K562 (cell line): ENCODE data around the gene PIK3R1. TPM values are rescaled to one million over a fixed set of nuclear protein-coding genes. Genes with fewer than 3 reads are reported as not detected.

ENCODE experiments used
- ATAC-seq: fragments of 200-7000 bp; cut with Tn5 transposase; 3 replicates; pipeline ENCODE4 v1.9.1; 2020; ENCODE audit warnings: moderate library complexity
- BruUV-seq: library from RNA; stranded (reverse); fragments of 400-500 nt; replicated peaks from 2 replicates; lab custom pipeline; 2021; lab: Mats Ljungman, UMichigan
- CTCF ChIA-PET: fragments of 300-600 bp; formaldehyde crosslinking; extraction: SDS; loops from one replicate; lab custom pipeline; 2021; ENCODE audit warnings: low intra/inter-chr PET ratio; lab: Yijun Ruan, JAX
- POLR2A ChIA-PET: fragments of 300-600, 350-650 bp; sonication (Branson Sonifier 250); formaldehyde crosslinking; extraction: SDS; loops from one replicate; lab custom pipeline; 2021; ENCODE audit warnings: antibody characterized with exemption, inconsistent platforms; lab: Yijun Ruan, JAX
- DNase-seq, 4 experiments: peaks; one replicate each; pipeline versions ENCODE4 v3.0.0 to v3.0.0-alpha.2; 2011 to 2018; ENCODE audit warnings: low spot score in 3 of 4, mixed read lengths in 3 of 4; ENCODE audit errors: extremely low read depth in 1 of 4
- FAIRE-seq: peaks from 2 replicates; lab custom pipeline; 2011; peaks lifted over from hg19 to GRCh38; lab: Jason Lieb, UNC
- H2AFZ ChIP-seq: 2 replicates; pipeline ENCODE4 v1.6.0; 2011; ENCODE audit warnings: low read depth, low read length, control low read depth, inconsistent platforms
- H3K27ac ChIP-seq: fragments of 200-600 bp; 3 replicates; pipeline ENCODE4 v1.8.0; 2011; ENCODE audit warnings: low read depth, mild to moderate bottlenecking, control low read depth, inconsistent platforms, low read length, moderate library complexity, mixed read lengths; ENCODE audit errors: extremely low read depth
- H3K27me3 ChIP-seq, 2 experiments: fragments of 300-600 bp in 1 of 2; 2 replicates in 1 of 2; 3 replicates in 1 of 2; pipeline versions ENCODE4 v1.6.0 to v1.8.0; 2011; ENCODE audit warnings: inconsistent platforms in 2 of 2, low read length in 2 of 2, mild to moderate bottlenecking in 1 of 2, mixed read lengths in 1 of 2, moderate library complexity in 1 of 2; ENCODE audit not compliant: control insufficient read depth in 2 of 2, insufficient read depth in 2 of 2
- H3K36me3 ChIP-seq: fragments of 300-600 bp; 3 replicates; pipeline ENCODE4 v1.8.0; 2011; ENCODE audit warnings: mild to moderate bottlenecking, low read length, inconsistent platforms; ENCODE audit not compliant: control insufficient read depth, insufficient read depth
- H3K4me1 ChIP-seq, 2 experiments: fragments of 200-600 bp in 1 of 2; replicated peaks in 1 of 2; 2 replicates in 1 of 2; 3 replicates in 1 of 2; pipeline versions ENCODE4 v1.5.1 to v1.8.0; 2011; ENCODE audit warnings: inconsistent platforms in 2 of 2, low read length in 2 of 2, mild to moderate bottlenecking in 1 of 2, mixed read lengths in 1 of 2, moderate library complexity in 1 of 2; ENCODE audit not compliant: control insufficient read depth in 2 of 2, insufficient read depth in 2 of 2
- H3K4me2 ChIP-seq: 2 replicates; pipeline ENCODE4 v1.6.1; 2011; ENCODE audit warnings: low read length, control low read depth, inconsistent platforms, mixed read lengths; ENCODE audit not compliant: insufficient read depth
- H3K4me3 ChIP-seq: fragments of 200-600 bp; sonication (generic), shearing (Covaris generic); 2 replicates; pipeline ENCODE4 v1.5.1; 2016; ENCODE audit warnings: control low read depth, inconsistent platforms
- H3K79me2 ChIP-seq: fragments of 200-600 bp; 3 replicates; pipeline ENCODE4 v1.8.0; 2011; ENCODE audit warnings: low read length, inconsistent platforms; ENCODE audit not compliant: control insufficient read depth, insufficient read depth
- H3K9ac ChIP-seq, 2 experiments: 2 replicates each; pipeline versions ENCODE4 v1.6.0 to v1.6.1; 2011; ENCODE audit warnings: low read depth in 2 of 2, low read length in 2 of 2, control low read depth in 1 of 2, inconsistent platforms in 1 of 2, mild to moderate bottlenecking in 1 of 2, mixed read lengths in 1 of 2; ENCODE audit not compliant: insufficient read depth in 1 of 2
- H3K9me1 ChIP-seq: one replicate; pipeline ENCODE4 v1.6.0; 2011; ENCODE audit warnings: inconsistent platforms, mild to moderate bottlenecking, low read length, moderate library complexity; ENCODE audit not compliant: control insufficient read depth, insufficient read depth
- H3K9me3 ChIP-seq: replicated peaks from 2 replicates; pipeline ENCODE4 v1.5.1; 2011; ENCODE audit warnings: low read depth, low read length, inconsistent platforms; ENCODE audit not compliant: control insufficient read depth, insufficient read depth
- H4K20me1 ChIP-seq: replicated peaks from 2 replicates; pipeline ENCODE4 v1.6.1; 2011; ENCODE audit warnings: low read length, inconsistent platforms, mixed read lengths; ENCODE audit not compliant: control insufficient read depth, insufficient read depth
- ARID1B ChIP-seq: fragments of 450-650 bp; IDR thresholded peaks from 2 replicates; pipeline ENCODE4 v1.6.1; 2016; ENCODE audit warnings: antibody characterized with exemption, mild to moderate bottlenecking, inconsistent platforms
- BRD9 ChIP-seq: fragments of 450-650 bp; IDR thresholded peaks from 2 replicates; pipeline ENCODE4 v1.6.1; 2018; ENCODE audit warnings: low read depth; ENCODE audit not compliant: partially characterized antibody
- CBFA2T3 ChIP-seq: fragments of 450-650 bp; IDR thresholded peaks from 2 replicates; pipeline ENCODE4 v1.6.1; 2017
- HMBOX1 ChIP-seq: sonication (generic); IDR thresholded peaks from 2 replicates; pipeline ENCODE4 v1.6.1; 2016
- JUN ChIP-seq, 2 experiments: sonication (generic) in 1 of 2; formaldehyde crosslinking in 1 of 2; IDR thresholded peaks; 2 replicates each; pipeline versions ENCODE4 v1.6.1 to v1.8.0; 2012 to 2022; ENCODE audit warnings: borderline replicate concordance in 2 of 2, mild to moderate bottlenecking in 2 of 2, improper control_type of control experiment in 1 of 2, low read depth in 1 of 2, low read length in 1 of 2, missing genetic modification reagents in 1 of 2
- KAT7 ChIP-seq: sonication (generic); formaldehyde crosslinking; IDR thresholded peaks from 2 replicates; pipeline ENCODE4 v1.8.0; 2022; ENCODE audit warnings: missing genetic modification reagents, mild to moderate bottlenecking, borderline replicate concordance
- KDM5B ChIP-seq: fragments of 200-600 bp; sonication (generic); IDR thresholded peaks from 2 replicates; pipeline ENCODE4 v1.6.1; 2012; ENCODE audit warnings: low read depth, mild to moderate bottlenecking, moderate library complexity, low read length, control low read depth, inconsistent platforms; ENCODE audit not compliant: insufficient replicate concordance
- L3MBTL2 ChIP-seq: fragments of 450-650 bp; IDR thresholded peaks from 2 replicates; pipeline ENCODE4 v1.6.1; 2016; ENCODE audit warnings: mild to moderate bottlenecking, moderate library complexity
- MCM7 ChIP-seq, 2 experiments: fragments of 450-650 bp; IDR thresholded peaks; 2 replicates each; pipeline ENCODE4 v1.6.1; 2016 to 2018
- NKRF ChIP-seq: fragments of 450-650 bp; IDR thresholded peaks from 2 replicates; pipeline ENCODE4 v1.6.1; 2016; ENCODE audit warnings: borderline replicate concordance
- PPARD ChIP-seq: fragments of 250-450 bp; sonication (Bioruptor Pico); IDR thresholded peaks from 2 replicates; pipeline ENCODE4 v1.8.0; 2022; ENCODE audit warnings: inconsistent platforms, mild to moderate bottlenecking, moderate library complexity
- SETDB1 ChIP-seq: IDR thresholded peaks from one replicate; pipeline ENCODE4 v1.6.1; 2012; ENCODE audit warnings: low read length, control low read depth, inconsistent platforms
- SUPT5H ChIP-seq: fragments of 450-650 bp; IDR thresholded peaks from 2 replicates; pipeline ENCODE4 v1.6.1; 2016
- TCFL5 ChIP-seq: fragments of 250-450 bp; sonication (Bioruptor Pico); conservative IDR thresholded peaks from 2 replicates; pipeline ENCODE4 v1.6.1; 2021; ENCODE audit warnings: mild to moderate bottlenecking, moderate library complexity, matching md5 sums
- ZBTB17 ChIP-seq: fragments of 450-650 bp; formaldehyde crosslinking; IDR thresholded peaks from 2 replicates; pipeline ENCODE4 v1.4.0; 2020; ENCODE audit warnings: mild to moderate bottlenecking
- ZNF444 ChIP-seq: fragments of 250-450 bp; sonication (Bioruptor Pico); IDR thresholded peaks from 2 replicates; pipeline ENCODE4 v1.4.0; 2020; ENCODE audit warnings: mild to moderate bottlenecking, moderate library complexity
- ZNF766 ChIP-seq: fragments of 200-800 bp; sonication (Bioruptor generic); conservative IDR thresholded peaks from 2 replicates; pipeline ENCODE4 v1.6.1; 2016; ENCODE audit warnings: missing genetic modification characterization, missing compliant biosample characterization
- WGBS: fragments of 100-300 bp; shearing (Covaris generic); methylation state at CpG from one replicate; pipeline ENCODE4 v1.1.6; 2016; ENCODE audit warnings: low coverage, mixed read lengths; ENCODE audit not compliant: insufficient coverage; ENCODE audit errors: missing lambda C conversion rate; 5-methylcytosine and 5-hydroxymethylcytosine counted together
- in situ Hi-C: fragments of 300-500 bp; cut with MboI; formaldehyde crosslinking; loops from 4 replicates; pipeline ENCODE4 v1.15.0; 2018; ENCODE audit warnings: inconsistent platforms, mixed read lengths
- intact Hi-C: fragments of 100-400 bp; cut with micrococcal nuclease; formaldehyde crosslinking; loops from 2 replicates; pipeline ENCODE4 v1.14.2; 2022
- polyA plus RNA-seq, 8 experiments: library from polyadenylated mRNA; depleted of rRNA in 4 of 8; stranded (reverse) in 5 of 8; unstranded in 3 of 8; fragments of >200 nt; fragmentation: Nextera tagmentation in 2 of 8; fragmentation: Illumina TruSeq in 1 of 8; extraction: Ambion mirVana in 2 of 8; extraction: Trizol in 1 of 8; gene quantifications; 2 replicates each; pipeline versions ENCODE4 v1.2.1 to v1.2.3, GENCODE V29; 2011 to 2014; ENCODE audit warnings: inconsistent platforms in 1 of 8, missing spikeins in 1 of 8
- total RNA-seq, 7 experiments: library from RNA; depleted of rRNA in 6 of 7; stranded (reverse); fragments of >200 nt in 6 of 7; fragmentation: Illumina TruSeq in 2 of 7; extraction: Trizol in 2 of 7; gene quantifications; 2 replicates each; pipeline versions ENCODE4 v1.2.1 to v1.2.3, GENCODE V29; 2011 to 2021; ENCODE audit warnings: low replicate concordance in 1 of 7
- TF ChIP-seq, protein P1 (sequence below): fragments of 250-450 bp; sonication (Bioruptor Pico); IDR thresholded peaks from 2 replicates; pipeline ENCODE4 v1.5.0; 2022; ENCODE audit warnings: mild to moderate bottlenecking

The PIK3R1 gene
- total and polyA plus RNA-seq, 9 of the 15 experiments (the other 6 are each of a cell fraction or from before 2014, with no cell fraction given) = 1.1 to 9.7 (median 4.8) TPM

GRCh38 chr5:68258531-68258930, 43.0 kb downstream of the PIK3R1 start (continued):
- TF ChIP-seq ARID1B (no peak), SETDB1 (no peak), ZBTB17 (no peak), ZNF766 (CRISPR knock-in tag) (no peak), KDM5B (no peak), JUN (IDR thresholded peaks at IDR 0.05; ENCODE audit: borderline replicate concordance, low read depth, low read length) (no peak), JUN (CRISPR knock-in tag; IDR thresholded peaks at IDR 0.05; ENCODE audit: borderline replicate concordance) (no peak), PPARD (CRISPR knock-in tag) (no peak), L3MBTL2 (no peak), ZNF444 (CRISPR knock-in tag) (no peak), KAT7 (CRISPR knock-in tag) (no peak), SUPT5H (no peak)
- TF ChIP-seq, all 486 proteins: peak for 0

DNA sequence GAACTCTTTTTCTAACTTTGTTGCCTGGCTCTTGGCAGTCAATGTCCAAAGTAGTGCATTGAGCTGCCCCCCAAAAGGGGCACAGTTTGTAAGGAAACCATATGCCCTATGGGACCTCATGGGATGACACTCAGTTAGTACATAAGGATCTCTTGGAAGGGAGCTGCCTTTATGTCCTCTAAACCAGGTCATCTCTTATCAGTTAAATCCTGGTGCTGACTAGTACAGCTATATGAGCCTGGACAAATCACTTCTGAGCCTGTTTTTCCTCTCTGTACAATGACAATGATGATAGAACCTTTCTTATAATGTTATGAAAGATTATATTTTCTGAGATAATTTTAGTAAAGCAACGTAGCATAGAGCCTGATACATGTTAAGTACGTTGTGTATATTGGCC, 44.1 kb downstream of the PIK3R1 start:
- Histone ChIP-seq H3K9me3 (no peaks in the 10 kb centered on the region), H3K4me3 (no peak overlapping the region), H3K9me1 (no peaks in the 10 kb centered on the region), H3K27me3 (no peaks in the 10 kb centered on the region), H2AFZ (no peak overlapping the region), H3K4me1 (no peaks in the 10 kb centered on the region), H3K4me2 (no peak overlapping the region), H3K36me3 (no peaks in the 10 kb centered on the region), H3K27ac (no peak overlapping the region), H3K79me2 (no peaks in the 10 kb centered on the region), H4K20me1 (no peaks in the 10 kb centered on the region), H3K9ac (no peak overlapping the region)
- in situ Hi-C loops = loop anchor here (10.0 kb wide), 1 partner anchor 1015 kb away; no protein-coding TSS in a partner anchor
- no TSS peak for BruUV-seq
- FAIRE-seq = no peak
- DNase-seq = no peak
- 7% methylated on average over 2 of the region's 2 CpGs for WGBS
- TF ChIP-seq MCM7 (IDR thresholded peaks at IDR 0.05) (no peak), BRD9 (no peak), CBFA2T3 (no peak), TCFL5 (no peak), NKRF (no peak), HMBOX1 (peak; percentile 56; the same call in 1 of the 2 replicates)
- TF ChIP-seq, protein P1, sequence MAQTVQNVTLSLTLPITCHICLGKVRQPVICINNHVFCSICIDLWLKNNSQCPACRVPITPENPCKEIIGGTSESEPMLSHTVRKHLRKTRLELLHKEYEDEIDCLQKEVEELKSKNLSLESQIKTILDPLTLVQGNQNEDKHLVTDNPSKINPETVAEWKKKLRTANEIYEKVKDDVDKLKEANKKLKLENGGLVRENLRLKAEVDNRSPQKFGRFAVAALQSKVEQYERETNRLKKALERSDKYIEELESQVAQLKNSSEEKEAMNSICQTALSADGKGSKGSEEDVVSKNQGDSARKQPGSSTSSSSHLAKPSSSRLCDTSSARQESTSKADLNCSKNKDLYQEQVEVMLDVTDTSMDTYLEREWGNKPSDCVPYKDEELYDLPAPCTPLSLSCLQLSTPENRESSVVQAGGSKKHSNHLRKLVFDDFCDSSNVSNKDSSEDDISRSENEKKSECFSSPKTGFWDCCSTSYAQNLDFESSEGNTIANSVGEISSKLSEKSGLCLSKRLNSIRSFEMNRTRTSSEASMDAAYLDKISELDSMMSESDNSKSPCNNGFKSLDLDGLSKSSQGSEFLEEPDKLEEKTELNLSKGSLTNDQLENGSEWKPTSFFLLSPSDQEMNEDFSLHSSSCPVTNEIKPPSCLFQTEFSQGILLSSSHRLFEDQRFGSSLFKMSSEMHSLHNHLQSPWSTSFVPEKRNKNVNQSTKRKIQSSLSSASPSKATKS (CRISPR knock-in tag) = no peak
- ATAC-seq = no peak
- ChIA-PET POLR2A (no interaction called here), CTCF (no interaction called here)
- intact Hi-C loops = no loop called here
